H9 (cell line): ENCODE measurements around the gene GALC. TPM values are rescaled to one million over a fixed set of nuclear protein-coding genes. Genes with fewer than 3 reads are reported as not detected.

Source experiments
- DNase-seq: peaks from one replicate; pipeline ENCODE4 v3.0.0-alpha.2; 2017
- H2AFZ ChIP-seq: one replicate; pipeline ENCODE4 v1.6.1; 2013; ENCODE audit warnings: mild to moderate bottlenecking, low read length, control low read depth, moderate library complexity
- H2AK5ac ChIP-seq: 2 replicates; pipeline ENCODE4 v1.6.1; 2013; ENCODE audit warnings: low read length, control low read depth, mixed read lengths; ENCODE audit not compliant: insufficient read length
- H2BK120ac ChIP-seq: one replicate; pipeline ENCODE4 v1.6.1; 2013; ENCODE audit warnings: low read depth, mild to moderate bottlenecking, low read length, control low read depth, inconsistent platforms; ENCODE audit not compliant: poor library complexity, severe bottlenecking
- H2BK12ac ChIP-seq: 2 replicates; pipeline ENCODE4 v1.6.1; 2013; ENCODE audit warnings: low read length, control low read depth, mixed read lengths, low read depth; ENCODE audit not compliant: insufficient read length
- H2BK15ac ChIP-seq: 2 replicates; pipeline ENCODE4 v1.6.1; 2013; ENCODE audit warnings: low read depth, low read length, control low read depth
- H2BK20ac ChIP-seq: one replicate; pipeline ENCODE4 v1.6.1; 2013; ENCODE audit warnings: low read depth, mild to moderate bottlenecking, low read length, control low read depth, inconsistent platforms; ENCODE audit not compliant: poor library complexity, severe bottlenecking
- H2BK5ac ChIP-seq: 2 replicates; pipeline ENCODE4 v1.6.1; 2013; ENCODE audit warnings: low read length, control low read depth, mixed read lengths; ENCODE audit not compliant: insufficient read length
- H3K14ac ChIP-seq: 2 replicates; pipeline ENCODE4 v1.6.1; 2013; ENCODE audit warnings: low read length, control low read depth; ENCODE audit not compliant: insufficient read depth
- H3K18ac ChIP-seq: 2 replicates; pipeline ENCODE4 v1.6.1; 2013; ENCODE audit warnings: low read depth, mild to moderate bottlenecking, mixed read lengths, low read length, control low read depth; ENCODE audit not compliant: insufficient read length
- H3K23ac ChIP-seq: 2 replicates; pipeline ENCODE4 v1.6.1; 2013; ENCODE audit warnings: low read length, control low read depth, mixed read lengths, low read depth; ENCODE audit not compliant: insufficient read length
- H3K23me2 ChIP-seq: 2 replicates; pipeline ENCODE4 v1.6.1; 2013; ENCODE audit warnings: low read depth, mild to moderate bottlenecking, mixed read lengths, low read length, control low read depth; ENCODE audit not compliant: insufficient read length, poor library complexity, severe bottlenecking
- H3K27ac ChIP-seq: 2 replicates; pipeline ENCODE4 v1.5.1; 2013; ENCODE audit warnings: low read length, control low read depth, mixed read lengths, low read depth; ENCODE audit not compliant: insufficient read length
- H3K27me3 ChIP-seq: 2 replicates; pipeline ENCODE4 v1.6.1; 2013; ENCODE audit warnings: low read length, control low read depth, inconsistent platforms; ENCODE audit not compliant: insufficient read depth
- H3K4ac ChIP-seq: 2 replicates; pipeline ENCODE4 v1.6.1; 2013; ENCODE audit warnings: low read depth, mild to moderate bottlenecking, control low read depth, inconsistent platforms, low read length, moderate library complexity
- H3K4me1 ChIP-seq: 2 replicates; pipeline ENCODE4 v1.6.1; 2013; ENCODE audit warnings: low read length, control low read depth, inconsistent platforms; ENCODE audit not compliant: insufficient read depth
- H3K4me2 ChIP-seq: 2 replicates; pipeline ENCODE4 v1.6.1; 2013; ENCODE audit warnings: low read length, control low read depth, mixed read lengths; ENCODE audit not compliant: insufficient read length, insufficient read depth
- H3K56ac ChIP-seq: 2 replicates; pipeline ENCODE4 v1.6.1; 2013; ENCODE audit warnings: low read depth, mild to moderate bottlenecking, mixed read lengths, low read length, control low read depth; ENCODE audit not compliant: insufficient read length
- H3K79me1 ChIP-seq: 2 replicates; pipeline ENCODE4 v1.6.1; 2013; ENCODE audit warnings: low read depth, mild to moderate bottlenecking, moderate library complexity, low read length, control low read depth, inconsistent platforms; ENCODE audit not compliant: insufficient read depth, poor library complexity, severe bottlenecking
- H3K79me2 ChIP-seq: 2 replicates; pipeline ENCODE4 v1.6.1; 2013; ENCODE audit warnings: low read length, control low read depth, inconsistent platforms; ENCODE audit not compliant: insufficient read depth
- H3K9ac ChIP-seq: 2 replicates; pipeline ENCODE4 v1.6.1; 2013; ENCODE audit warnings: low read length, control low read depth, mixed read lengths; ENCODE audit not compliant: insufficient read length; ENCODE audit errors: extremely low read depth
- H3K9me3 ChIP-seq: one replicate; pipeline ENCODE4 v1.6.1; 2013; ENCODE audit warnings: low read depth, low read length, inconsistent platforms; ENCODE audit not compliant: control insufficient read depth
- H3T11ph ChIP-seq: one replicate; pipeline ENCODE4 v1.6.1; 2013; ENCODE audit warnings: mild to moderate bottlenecking, low read length, control low read depth, inconsistent platforms
- H4K20me1 ChIP-seq: one replicate; pipeline ENCODE4 v1.6.1; 2013; ENCODE audit not compliant: control insufficient read depth, insufficient read length, insufficient read depth
- H4K5ac ChIP-seq: 2 replicates; pipeline ENCODE4 v1.6.1; 2013; ENCODE audit warnings: low read depth, mild to moderate bottlenecking, mixed read lengths, low read length, control low read depth; ENCODE audit not compliant: insufficient read length
- H4K8ac ChIP-seq: replicated peaks from 2 replicates; pipeline ENCODE4 v1.6.1; 2013; ENCODE audit warnings: low read length, control low read depth, mixed read lengths, low read depth; ENCODE audit not compliant: insufficient read length
- H4K91ac ChIP-seq: 2 replicates; pipeline ENCODE4 v1.6.1; 2013; ENCODE audit warnings: low read depth, mild to moderate bottlenecking, moderate library complexity, mixed read lengths, low read length, control low read depth; ENCODE audit not compliant: insufficient read length
- H3K27ac Mint-ChIP-seq, 3 experiments: 2 replicates in 2 of 3; 3 replicates in 1 of 3; pipeline ENCODE4 v1.8.0; 2020 to 2021; ENCODE audit warnings: mixed read lengths in 3 of 3, mild to moderate bottlenecking in 1 of 3, moderate library complexity in 1 of 3
- H3K27me3 Mint-ChIP-seq: 2 replicates; pipeline ENCODE4 v1.8.0; 2021; ENCODE audit warnings: low read depth, mild to moderate bottlenecking, moderate library complexity, mixed read lengths
- H3K36me3 Mint-ChIP-seq, 3 experiments: 2 replicates in 2 of 3; 3 replicates in 1 of 3; pipeline ENCODE4 v1.8.0; 2020 to 2021; ENCODE audit warnings: low read depth in 3 of 3, mixed read lengths in 3 of 3; ENCODE audit not compliant: insufficient read depth in 1 of 3
- H3K4me1 Mint-ChIP-seq, 2 experiments: 2 replicates each; pipeline ENCODE4 v1.8.0; 2020; ENCODE audit warnings: mixed read lengths in 2 of 2
- H3K4me3 Mint-ChIP-seq, 2 experiments: 2 replicates in 1 of 2; 3 replicates in 1 of 2; pipeline ENCODE4 v1.8.0; 2020 to 2021; ENCODE audit warnings: mild to moderate bottlenecking in 2 of 2, mixed read lengths in 2 of 2, moderate library complexity in 1 of 2
- H3K9me3 Mint-ChIP-seq, 2 experiments: 2 replicates in 1 of 2; 3 replicates in 1 of 2; pipeline ENCODE4 v1.8.0; 2020; ENCODE audit warnings: mild to moderate bottlenecking in 2 of 2, mixed read lengths in 2 of 2, moderate library complexity in 1 of 2
- WGBS: extraction: QIAGEN DNeasy Blood & Tissue Kit; methylation state at CpG from one replicate; pipeline ENCODE4 v1.1.7; 2013; ENCODE audit warnings: missing lambda C conversion rate, low lambda C conversion rate, mixed read lengths; ENCODE audit not compliant: insufficient read length; ENCODE audit errors: extremely low coverage; 5-methylcytosine and 5-hydroxymethylcytosine counted together
- total RNA-seq: library from RNA; stranded (reverse); gene quantifications from 2 replicates; pipeline ENCODE4 v1.2.1, GENCODE V29; 2021
- TF ChIP-seq, protein P1 (sequence below): fragments of 200-600 bp; sonication (generic); conservative IDR thresholded peaks from 3 replicates; pipeline ENCODE4 v1.8.0; 2021; ENCODE audit warnings: antibody characterized with exemption, mild to moderate bottlenecking

The GALC gene
- total RNA-seq, 1 experiment from 2014 or later = 12.4 TPM

DNA sequence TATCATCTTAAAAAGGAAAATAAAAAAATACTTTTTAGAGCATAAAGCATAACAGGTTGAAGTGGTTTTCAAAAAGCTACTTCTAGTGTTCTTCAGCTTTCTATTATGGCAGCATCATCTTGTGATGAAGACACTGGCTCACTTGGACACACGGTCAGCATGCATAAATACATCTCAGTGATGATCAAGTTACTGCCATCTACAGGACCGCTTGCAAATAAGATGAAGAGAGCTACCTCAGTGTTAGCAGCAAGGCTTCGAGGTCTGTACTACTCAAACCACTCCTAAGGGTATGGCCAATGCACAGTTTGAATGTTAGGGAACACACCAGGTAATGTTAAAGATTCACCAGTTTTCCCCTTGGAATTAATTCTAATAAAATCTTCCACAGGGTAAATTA lies 58.8 kb downstream of the GALC start:
- no peaks in the 10 kb centered on the region for H3K4me1 ChIP-seq
- H2BK12ac ChIP-seq = no peak overlapping the region
- no CpG with 5 or more reads among the region's 3 CpGs for WGBS
- Mint-ChIP-seq H3K9me3 (peaks cover 0 to 7% of the 10 kb centered on the region in 2 experiments), H3K27ac (no peak overlapping the region), H3K4me1 (no peaks in the 10 kb centered on the region), H3K27me3 (no peaks in the 10 kb centered on the region), H3K4me3 (no peak overlapping the region), H3K36me3 (peaks cover 1 to 4% (median 3%) of the 10 kb centered on the region in 3 experiments; a peak in 4 of 7 replicates)
- H2AK5ac ChIP-seq = no peak overlapping the region
- H3K14ac ChIP-seq = no peak overlapping the region
- no peak overlapping the region for H3K9ac ChIP-seq
- no peak overlapping the region for H3K18ac ChIP-seq
- H3K27me3 ChIP-seq = no peaks in the 10 kb centered on the region
- no peaks in the 10 kb centered on the region for H3K79me1 ChIP-seq
- TF ChIP-seq, protein P1, sequence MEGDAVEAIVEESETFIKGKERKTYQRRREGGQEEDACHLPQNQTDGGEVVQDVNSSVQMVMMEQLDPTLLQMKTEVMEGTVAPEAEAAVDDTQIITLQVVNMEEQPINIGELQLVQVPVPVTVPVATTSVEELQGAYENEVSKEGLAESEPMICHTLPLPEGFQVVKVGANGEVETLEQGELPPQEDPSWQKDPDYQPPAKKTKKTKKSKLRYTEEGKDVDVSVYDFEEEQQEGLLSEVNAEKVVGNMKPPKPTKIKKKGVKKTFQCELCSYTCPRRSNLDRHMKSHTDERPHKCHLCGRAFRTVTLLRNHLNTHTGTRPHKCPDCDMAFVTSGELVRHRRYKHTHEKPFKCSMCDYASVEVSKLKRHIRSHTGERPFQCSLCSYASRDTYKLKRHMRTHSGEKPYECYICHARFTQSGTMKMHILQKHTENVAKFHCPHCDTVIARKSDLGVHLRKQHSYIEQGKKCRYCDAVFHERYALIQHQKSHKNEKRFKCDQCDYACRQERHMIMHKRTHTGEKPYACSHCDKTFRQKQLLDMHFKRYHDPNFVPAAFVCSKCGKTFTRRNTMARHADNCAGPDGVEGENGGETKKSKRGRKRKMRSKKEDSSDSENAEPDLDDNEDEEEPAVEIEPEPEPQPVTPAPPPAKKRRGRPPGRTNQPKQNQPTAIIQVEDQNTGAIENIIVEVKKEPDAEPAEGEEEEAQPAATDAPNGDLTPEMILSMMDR = peak; percentile 28; the same call in 1 of the 3 replicates
- H2BK120ac ChIP-seq = no peak overlapping the region
- no peak overlapping the region for H2BK15ac ChIP-seq
- no peak overlapping the region for H3K56ac ChIP-seq
- H3K79me2 ChIP-seq = no peaks in the 10 kb centered on the region
- H4K5ac ChIP-seq = no peak overlapping the region
- no peak overlapping the region for H3K4me2 ChIP-seq
- no peaks in the 10 kb centered on the region for H3K9me3 ChIP-seq
- no peak overlapping the region for H2BK20ac ChIP-seq
- DNase-seq = no peak
- H4K20me1 ChIP-seq = no peaks in the 10 kb centered on the region
- no peak overlapping the region for H3T11ph ChIP-seq
- no peak overlapping the region for H3K4ac ChIP-seq
- no peak overlapping the region for H3K23ac ChIP-seq
- no peaks in the 10 kb centered on the region for H3K23me2 ChIP-seq
- H4K8ac ChIP-seq = no peak overlapping the region
- no peak overlapping the region for H4K91ac ChIP-seq
- H2BK5ac ChIP-seq = no peak overlapping the region
- no peak overlapping the region for H2AFZ ChIP-seq
- H3K27ac ChIP-seq = no peak overlapping the region
